ENCODE data around the gene MRTFB. TPM values are rescaled to one million over a fixed set of nuclear protein-coding genes. Genes with fewer than 3 reads are reported as not detected.
A peak's percentile ranks its signal among the peaks of the same experiment; 100 is the strongest.

Gene MRTFB
- total and polyA plus RNA-seq, 2 of the 13 experiments (the other 11 are each of a cell fraction or from before 2014, with no cell fraction given), result 11.4 to 14.0 TPM

- TF ChIP-seq, protein P1, sequence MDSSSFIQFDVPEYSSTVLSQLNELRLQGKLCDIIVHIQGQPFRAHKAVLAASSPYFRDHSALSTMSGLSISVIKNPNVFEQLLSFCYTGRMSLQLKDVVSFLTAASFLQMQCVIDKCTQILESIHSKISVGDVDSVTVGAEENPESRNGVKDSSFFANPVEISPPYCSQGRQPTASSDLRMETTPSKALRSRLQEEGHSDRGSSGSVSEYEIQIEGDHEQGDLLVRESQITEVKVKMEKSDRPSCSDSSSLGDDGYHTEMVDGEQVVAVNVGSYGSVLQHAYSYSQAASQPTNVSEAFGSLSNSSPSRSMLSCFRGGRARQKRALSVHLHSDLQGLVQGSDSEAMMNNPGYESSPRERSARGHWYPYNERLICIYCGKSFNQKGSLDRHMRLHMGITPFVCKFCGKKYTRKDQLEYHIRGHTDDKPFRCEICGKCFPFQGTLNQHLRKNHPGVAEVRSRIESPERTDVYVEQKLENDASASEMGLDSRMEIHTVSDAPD (CRISPR knock-in tag; IDR thresholded peaks at IDR 0.05), result no peak
- no peak for TF ChIP-seq KMT2B (CRISPR knock-in tag; IDR thresholded peaks at IDR 0.05)
- no peak for TF ChIP-seq ZEB1 (IDR thresholded peaks at IDR 0.05; ENCODE audit: insufficient replicate concordance, low read depth)
- no peak for TF ChIP-seq NFKBIZ (CRISPR knock-in tag; IDR thresholded peaks at IDR 0.05)
- no peak for TF ChIP-seq ZKSCAN8 (CRISPR knock-in tag; IDR thresholded peaks at IDR 0.05; ENCODE audit: borderline replicate concordance)
- TF ChIP-seq ZSCAN20 (CRISPR knock-in tag; IDR thresholded peaks at IDR 0.05; ENCODE audit: borderline replicate concordance), result no peak
- no peak for TF ChIP-seq YEATS2 (CRISPR knock-in tag; IDR thresholded peaks at IDR 0.05; ENCODE audit: borderline replicate concordance)
- TF ChIP-seq ZFP36L1 (CRISPR knock-in tag; IDR thresholded peaks at IDR 0.05), result peak; percentile 55; the same call in 1 of the 2 replicates
- TF ChIP-seq DRAP1 (CRISPR knock-in tag; IDR thresholded peaks at IDR 0.05), result peak; percentile 21; the same call in 1 of the 2 replicates
- TF ChIP-seq, protein P2, sequence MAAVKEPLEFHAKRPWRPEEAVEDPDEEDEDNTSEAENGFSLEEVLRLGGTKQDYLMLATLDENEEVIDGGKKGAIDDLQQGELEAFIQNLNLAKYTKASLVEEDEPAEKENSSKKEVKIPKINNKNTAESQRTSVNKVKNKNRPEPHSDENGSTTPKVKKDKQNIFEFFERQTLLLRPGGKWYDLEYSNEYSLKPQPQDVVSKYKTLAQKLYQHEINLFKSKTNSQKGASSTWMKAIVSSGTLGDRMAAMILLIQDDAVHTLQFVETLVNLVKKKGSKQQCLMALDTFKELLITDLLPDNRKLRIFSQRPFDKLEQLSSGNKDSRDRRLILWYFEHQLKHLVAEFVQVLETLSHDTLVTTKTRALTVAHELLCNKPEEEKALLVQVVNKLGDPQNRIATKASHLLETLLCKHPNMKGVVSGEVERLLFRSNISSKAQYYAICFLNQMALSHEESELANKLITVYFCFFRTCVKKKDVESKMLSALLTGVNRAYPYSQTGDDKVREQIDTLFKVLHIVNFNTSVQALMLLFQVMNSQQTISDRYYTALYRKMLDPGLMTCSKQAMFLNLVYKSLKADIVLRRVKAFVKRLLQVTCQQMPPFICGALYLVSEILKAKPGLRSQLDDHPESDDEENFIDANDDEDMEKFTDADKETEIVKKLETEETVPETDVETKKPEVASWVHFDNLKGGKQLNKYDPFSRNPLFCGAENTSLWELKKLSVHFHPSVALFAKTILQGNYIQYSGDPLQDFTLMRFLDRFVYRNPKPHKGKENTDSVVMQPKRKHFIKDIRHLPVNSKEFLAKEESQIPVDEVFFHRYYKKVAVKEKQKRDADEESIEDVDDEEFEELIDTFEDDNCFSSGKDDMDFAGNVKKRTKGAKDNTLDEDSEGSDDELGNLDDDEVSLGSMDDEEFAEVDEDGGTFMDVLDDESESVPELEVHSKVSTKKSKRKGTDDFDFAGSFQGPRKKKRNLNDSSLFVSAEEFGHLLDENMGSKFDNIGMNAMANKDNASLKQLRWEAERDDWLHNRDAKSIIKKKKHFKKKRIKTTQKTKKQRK (IDR thresholded peaks at IDR 0.05; ENCODE audit: low read length), result no peak; the same call in 1 of the 2 replicates
- peak; percentile 34; the same call in 1 of the 2 replicates for TF ChIP-seq IKZF5 (CRISPR knock-in tag; IDR thresholded peaks at IDR 0.05)
- no peak for TF ChIP-seq KAT8 (CRISPR knock-in tag; IDR thresholded peaks at IDR 0.05)
- no peak for TF ChIP-seq SOX6 (IDR thresholded peaks at IDR 0.05)
- no peak; the same call in 1 of the 2 replicates for TF ChIP-seq SOX6 (CRISPR knock-in tag; IDR thresholded peaks at IDR 0.05)
- peak; percentile 43; the same call in 1 of the 2 replicates for TF ChIP-seq HNF4G (IDR thresholded peaks at IDR 0.05; ENCODE audit: borderline replicate concordance, low read depth, low read length)
- TF ChIP-seq HNF4G (CRISPR knock-in tag; IDR thresholded peaks at IDR 0.05; ENCODE audit: borderline replicate concordance, low read depth), result no peak
- TF ChIP-seq ZNF446 (CRISPR knock-in tag; IDR thresholded peaks at IDR 0.05), result no peak
Observed at GRCh38 chr16:14111713-14112538, 40.8 kb downstream of the MRTFB start (continued).

Measured in HepG2 (cell line).